PFSK-1 (cell line): ENCODE results near the gene ANKFN1.

Experiments
- FOXP2 ChIP-seq: optimal IDR thresholded peaks from 2 replicates; pipeline ENCODE3; 2011; ENCODE audit warnings: borderline replicate concordance, control low read depth, inconsistent platforms; ENCODE audit not compliant: insufficient read depth; ENCODE audit errors: extremely low read length, extremely low read depth
- POLR2AphosphoS5 ChIP-seq: IDR thresholded peaks from 2 replicates; pipeline ENCODE4 v1.6.1; 2012; ENCODE audit warnings: low read depth, mild to moderate bottlenecking, control low read depth, low read length, moderate library complexity
- SIN3A ChIP-seq: IDR thresholded peaks from 2 replicates; pipeline ENCODE4 v1.6.1; 2012; ENCODE audit warnings: mild to moderate bottlenecking, low read length, moderate library complexity, borderline replicate concordance; ENCODE audit not compliant: insufficient read depth
- TAF1 ChIP-seq: IDR thresholded peaks from 2 replicates; pipeline ENCODE4 v1.6.1; 2012; ENCODE audit warnings: low read length, control low read depth, borderline replicate concordance; ENCODE audit not compliant: insufficient read depth
- TF ChIP-seq, protein P1 (sequence below), 2 experiments: IDR thresholded peaks; 2 replicates each; pipeline versions ENCODE4 v1.6.1 to v1.8.0; 2011 to 2012; ENCODE audit warnings: low read depth in 2 of 2, low read length in 2 of 2, control low read depth in 1 of 2, inconsistent platforms in 1 of 2, mild to moderate bottlenecking in 1 of 2, moderate library complexity in 1 of 2; ENCODE audit not compliant: insufficient read depth in 1 of 2

DNA sequence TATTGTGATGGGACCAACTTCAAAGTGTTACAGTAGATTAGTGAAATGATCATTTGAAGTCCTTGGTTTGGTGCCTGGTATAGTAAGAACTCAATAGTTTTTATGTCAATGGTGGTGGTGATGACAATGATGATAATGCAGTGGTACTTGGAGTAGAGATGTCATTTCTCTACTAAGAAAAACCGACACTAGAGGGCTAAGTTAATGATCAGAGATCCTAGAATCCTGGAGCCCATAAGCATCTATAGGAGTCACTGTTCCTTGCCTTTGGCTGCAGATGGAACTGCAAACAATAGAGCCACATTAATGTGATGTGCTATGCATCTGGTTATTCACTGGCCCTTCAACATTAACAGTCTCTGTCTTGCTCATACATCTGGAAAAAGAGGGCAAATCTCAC lies 103.8 kb downstream of the ANKFN1 start:
- TF ChIP-seq, protein P1, sequence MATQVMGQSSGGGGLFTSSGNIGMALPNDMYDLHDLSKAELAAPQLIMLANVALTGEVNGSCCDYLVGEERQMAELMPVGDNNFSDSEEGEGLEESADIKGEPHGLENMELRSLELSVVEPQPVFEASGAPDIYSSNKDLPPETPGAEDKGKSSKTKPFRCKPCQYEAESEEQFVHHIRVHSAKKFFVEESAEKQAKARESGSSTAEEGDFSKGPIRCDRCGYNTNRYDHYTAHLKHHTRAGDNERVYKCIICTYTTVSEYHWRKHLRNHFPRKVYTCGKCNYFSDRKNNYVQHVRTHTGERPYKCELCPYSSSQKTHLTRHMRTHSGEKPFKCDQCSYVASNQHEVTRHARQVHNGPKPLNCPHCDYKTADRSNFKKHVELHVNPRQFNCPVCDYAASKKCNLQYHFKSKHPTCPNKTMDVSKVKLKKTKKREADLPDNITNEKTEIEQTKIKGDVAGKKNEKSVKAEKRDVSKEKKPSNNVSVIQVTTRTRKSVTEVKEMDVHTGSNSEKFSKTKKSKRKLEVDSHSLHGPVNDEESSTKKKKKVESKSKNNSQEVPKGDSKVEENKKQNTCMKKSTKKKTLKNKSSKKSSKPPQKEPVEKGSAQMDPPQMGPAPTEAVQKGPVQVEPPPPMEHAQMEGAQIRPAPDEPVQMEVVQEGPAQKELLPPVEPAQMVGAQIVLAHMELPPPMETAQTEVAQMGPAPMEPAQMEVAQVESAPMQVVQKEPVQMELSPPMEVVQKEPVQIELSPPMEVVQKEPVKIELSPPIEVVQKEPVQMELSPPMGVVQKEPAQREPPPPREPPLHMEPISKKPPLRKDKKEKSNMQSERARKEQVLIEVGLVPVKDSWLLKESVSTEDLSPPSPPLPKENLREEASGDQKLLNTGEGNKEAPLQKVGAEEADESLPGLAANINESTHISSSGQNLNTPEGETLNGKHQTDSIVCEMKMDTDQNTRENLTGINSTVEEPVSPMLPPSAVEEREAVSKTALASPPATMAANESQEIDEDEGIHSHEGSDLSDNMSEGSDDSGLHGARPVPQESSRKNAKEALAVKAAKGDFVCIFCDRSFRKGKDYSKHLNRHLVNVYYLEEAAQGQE (IDR thresholded peaks at IDR 0.05; ENCODE audit: insufficient read depth in 1 of 2, low read depth in 2 of 2, low read length in 2 of 2) = no peak
- no peak for TF ChIP-seq POLR2AphosphoS5
- TF ChIP-seq TAF1 = no peak
- no peak for TF ChIP-seq SIN3A
- TF ChIP-seq FOXP2 = no peak
